ENCODE results near the gene NDUFA9.

Gene NDUFA9

DNA sequence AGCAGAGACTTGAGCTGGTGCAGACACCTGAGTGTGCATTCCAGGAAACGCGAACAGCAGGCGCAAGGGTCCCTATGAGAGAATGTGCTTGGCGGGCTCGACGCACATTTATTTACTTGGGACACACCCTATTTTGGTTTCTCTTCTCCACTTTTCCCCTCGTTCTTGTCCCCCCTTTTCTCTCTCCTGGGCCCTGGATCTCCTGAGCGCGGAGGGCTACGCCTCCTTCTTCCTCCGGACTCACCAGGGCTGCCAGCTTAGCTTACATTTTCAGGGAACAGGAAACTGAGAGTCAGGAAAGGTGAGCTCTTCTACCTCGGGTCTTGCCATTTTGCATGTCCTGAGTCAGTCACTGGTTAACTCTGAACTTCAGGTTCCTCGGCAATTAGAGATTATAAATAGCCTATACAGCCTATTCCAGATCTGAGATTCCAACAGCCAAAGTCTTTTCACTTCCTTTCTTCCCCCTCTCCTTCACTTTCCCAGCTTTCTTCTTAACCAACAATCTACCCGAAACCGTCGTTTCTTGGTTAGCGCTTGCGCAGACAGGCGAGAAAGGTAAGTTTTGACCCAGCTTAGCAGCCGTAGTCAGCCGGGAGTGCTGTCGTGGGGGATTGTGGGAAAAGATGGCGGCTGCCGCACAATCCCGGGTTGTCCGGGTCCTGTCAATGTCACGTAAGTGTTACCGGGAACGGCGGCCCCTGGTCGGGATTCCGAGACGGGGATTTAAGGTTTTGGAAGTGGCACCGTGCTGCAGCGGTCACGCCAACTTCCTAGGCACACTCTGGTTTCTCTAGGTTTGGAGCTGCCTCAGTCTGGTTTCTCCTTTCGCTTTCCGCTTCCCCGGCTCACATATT is at the start of gene NDUFA9, which contains the start of gene AKAP3:
NDUFA9 (plus strand) TSS at position 614 of the 857 bp plus-strand sequence; CDS start at position 627, 13 bp downstream.
AKAP3 (minus strand) TSS at position 551 of the 857 bp plus-strand sequence. CDS start 10,855 bp downstream, outside the sequence.
- peak; percentile 67 to 75 for DNase-seq

DNA sequence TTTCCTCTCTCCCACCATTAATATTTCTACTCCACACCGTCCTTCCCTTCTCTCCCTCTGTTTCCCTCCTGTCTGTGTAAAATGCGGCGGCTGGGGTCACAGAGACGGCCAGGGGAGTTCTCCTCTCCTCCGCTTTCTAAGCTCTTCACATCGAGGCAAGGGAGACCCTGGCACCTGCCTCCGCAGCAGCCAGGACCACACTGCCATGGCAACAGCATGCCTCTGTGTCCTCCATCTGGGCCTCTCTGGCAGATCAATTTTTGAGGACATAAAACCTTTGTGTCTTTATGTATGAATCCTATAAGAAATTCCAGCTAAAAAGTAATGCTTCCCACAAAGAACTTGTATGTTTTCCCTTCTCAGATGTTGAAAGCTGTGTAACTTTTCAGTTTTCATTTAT is 45.5 kb upstream of the NDUFA9 start:
- DNase-seq, result no peak

DNA sequence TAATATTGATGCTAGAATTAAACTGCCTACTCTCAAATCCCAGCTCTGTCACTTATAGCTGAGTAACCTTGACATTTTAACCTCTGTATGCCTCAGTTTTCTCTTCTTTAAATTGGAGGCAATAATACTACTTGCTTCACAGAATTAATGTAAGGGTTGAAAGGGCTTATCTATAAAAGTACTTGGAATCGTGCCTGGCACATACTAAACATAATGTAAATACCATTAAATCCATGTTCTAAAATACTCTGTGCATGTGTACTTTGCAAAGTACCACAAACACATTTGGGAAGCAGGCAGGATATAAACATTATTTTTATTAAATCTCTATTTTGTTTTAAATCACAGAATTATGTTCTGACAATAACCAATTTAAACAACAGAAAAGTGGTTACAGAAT is 45.0 kb upstream of the NDUFA9 start:
- no peak for DNase-seq

DNA sequence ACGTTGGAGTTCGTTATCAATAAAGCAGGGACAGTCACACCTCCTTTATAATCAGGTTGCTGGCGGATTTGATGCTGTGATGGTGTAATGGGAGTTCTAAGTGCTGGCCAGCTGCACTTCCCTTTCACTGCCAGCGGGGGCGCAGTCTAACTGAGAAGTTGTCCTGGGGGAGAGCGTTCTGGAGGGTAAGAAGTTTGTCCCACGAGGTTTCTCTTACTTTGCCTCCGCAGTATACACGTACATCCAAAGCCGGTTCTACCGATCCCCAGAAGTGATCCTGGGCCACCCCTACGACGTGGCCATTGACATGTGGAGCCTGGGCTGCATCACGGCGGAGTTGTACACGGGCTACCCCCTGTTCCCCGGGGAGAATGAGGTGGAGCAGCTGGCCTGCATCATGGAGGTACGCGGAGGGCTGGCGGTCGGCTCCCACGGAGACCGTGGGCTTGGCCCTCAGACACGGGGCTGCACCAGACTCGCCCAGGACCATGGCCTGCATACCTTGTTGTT is 44.2 kb upstream of the NDUFA9 start:
- DNase-seq, result peak; percentile 69 to 78

DNA sequence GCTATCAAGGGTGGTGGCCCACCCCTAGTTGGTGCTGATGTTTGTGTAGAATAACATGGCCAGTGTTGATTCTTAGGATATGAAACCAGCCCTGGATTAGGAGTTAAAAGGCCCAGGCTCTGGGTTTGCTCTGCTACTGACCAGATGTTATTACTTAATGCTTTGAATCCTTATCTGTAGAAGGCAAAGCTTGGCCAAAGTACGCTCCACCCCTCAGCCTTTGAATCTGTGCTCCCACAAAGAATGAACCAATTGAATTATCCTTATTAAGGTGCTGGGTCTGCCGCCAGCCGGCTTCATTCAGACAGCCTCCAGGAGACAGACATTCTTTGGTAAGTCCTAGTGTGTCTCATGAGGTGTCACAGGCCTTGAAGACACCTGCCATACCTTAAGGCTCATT is 41.9 kb upstream of the NDUFA9 start:
- DNase-seq, result no peak

DNA sequence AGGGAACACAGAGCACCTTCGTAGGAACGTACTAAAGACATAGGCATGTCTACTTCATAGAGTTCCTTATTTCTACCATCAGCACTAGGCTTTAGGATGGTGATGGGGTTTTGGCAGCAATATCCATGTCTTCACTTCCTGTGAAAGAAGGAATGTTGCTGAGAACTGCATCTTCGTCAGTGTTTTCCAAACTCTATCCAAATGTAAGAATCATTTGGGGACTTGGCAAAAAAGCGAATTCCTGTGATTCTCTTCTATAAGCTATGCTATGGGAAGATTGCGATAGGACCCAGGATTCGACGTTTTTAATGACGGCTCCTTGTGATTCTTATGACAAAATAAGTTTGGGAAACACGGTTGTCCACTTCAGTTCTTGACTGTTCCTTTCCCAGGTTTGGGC is 39.8 kb upstream of the NDUFA9 start:
- DNase-seq, result no peak

DNA sequence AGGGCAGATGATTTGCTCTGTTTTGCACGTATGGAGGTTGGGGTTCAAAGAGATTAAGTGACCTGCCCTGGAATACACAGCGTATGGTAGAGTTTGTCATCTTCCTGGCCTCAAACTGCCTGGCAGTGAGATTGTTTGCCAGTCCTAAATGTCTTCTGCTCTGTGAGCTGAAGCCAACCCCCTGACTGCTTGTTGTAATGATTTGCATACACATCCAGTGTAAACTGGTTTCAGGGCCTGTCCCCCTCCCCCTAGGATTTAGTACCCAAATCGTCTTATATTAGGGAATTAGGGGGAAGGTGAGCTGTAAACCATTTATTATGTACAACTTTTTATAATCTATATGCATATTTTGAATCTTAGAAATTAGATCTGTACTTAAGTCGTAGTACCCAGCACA is 38.4 kb upstream of the NDUFA9 start:
- no peak for DNase-seq

DNA sequence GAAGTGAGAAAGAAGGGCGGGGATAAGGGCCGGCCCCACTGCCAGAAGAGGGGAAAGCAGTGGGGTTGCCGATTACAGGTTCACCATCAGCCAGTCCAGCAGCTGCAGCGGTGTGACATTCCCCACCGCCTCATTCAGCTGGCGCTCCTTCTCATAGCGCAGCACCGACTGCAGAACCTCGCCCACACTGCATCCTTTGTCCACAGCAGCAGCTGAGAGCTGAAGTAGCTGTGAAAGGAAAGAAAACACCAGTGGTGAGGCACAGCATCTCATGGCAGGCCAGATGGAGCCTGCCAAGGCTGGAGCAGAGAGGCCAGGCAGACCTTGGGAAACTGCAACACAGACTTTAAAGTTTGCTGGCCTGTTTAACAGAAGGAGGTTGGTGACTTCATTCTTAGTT is 33.2 kb upstream of the NDUFA9 start:
- no peak for DNase-seq

DNA sequence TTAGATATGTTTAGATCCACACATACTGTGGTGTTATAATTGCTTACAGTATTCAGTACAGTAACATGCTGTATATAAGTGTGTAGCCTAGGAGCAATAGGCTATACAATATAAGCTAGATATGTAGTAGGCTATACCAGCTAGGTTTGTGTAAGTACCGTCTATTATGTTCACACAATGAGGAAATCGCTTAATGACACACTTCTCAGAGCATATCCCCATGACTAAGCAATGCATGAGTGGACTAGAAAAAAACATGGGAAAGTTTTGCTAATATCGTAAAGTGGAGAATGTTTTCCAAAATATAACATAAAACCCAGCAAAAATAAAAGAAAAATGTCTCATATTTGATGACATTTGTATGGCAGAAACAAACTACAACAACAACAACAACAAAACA is 27.4 kb upstream of the NDUFA9 start:
- DNase-seq, result no peak

DNA sequence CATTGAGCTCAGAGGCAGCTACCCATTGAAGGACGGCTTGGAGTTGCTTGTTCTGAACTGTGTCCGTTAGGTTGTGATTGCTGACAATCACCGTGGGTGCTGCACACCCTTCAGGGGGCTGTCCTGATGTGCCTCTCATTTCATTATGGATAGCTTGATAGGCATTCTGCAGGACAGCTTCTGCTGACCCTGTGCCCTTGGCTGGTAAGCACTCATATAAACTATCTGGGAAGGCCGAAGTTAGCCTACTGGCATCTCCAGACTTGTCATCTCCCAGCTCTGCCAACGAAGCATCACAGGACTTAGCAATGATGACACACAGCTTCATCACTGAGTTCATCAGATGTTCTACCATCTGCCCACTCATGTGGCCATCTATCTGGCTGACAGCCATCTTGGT is 22.4 kb upstream of the NDUFA9 start:
- DNase-seq, result no peak

DNA sequence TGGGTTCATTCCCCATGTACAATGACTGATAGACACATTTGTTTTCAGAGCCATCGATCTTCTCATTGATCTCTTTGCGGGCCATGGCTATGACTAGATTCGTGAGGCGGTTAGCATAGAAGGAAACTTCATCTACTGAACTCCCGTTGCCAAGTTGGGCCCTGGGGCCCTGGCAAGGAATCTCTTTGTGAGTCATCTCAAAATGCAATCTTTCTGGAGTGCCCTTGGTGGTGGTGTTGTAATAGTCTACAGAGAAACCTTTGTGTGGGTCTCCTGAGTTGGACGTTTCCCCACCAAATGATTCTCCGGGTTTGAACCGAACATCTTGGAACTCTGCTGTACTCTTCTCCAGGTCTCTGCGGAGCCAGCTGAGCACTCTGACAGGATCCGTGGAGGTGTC is 20.5 kb upstream of the NDUFA9 start:
- DNase-seq, result no peak

DNA sequence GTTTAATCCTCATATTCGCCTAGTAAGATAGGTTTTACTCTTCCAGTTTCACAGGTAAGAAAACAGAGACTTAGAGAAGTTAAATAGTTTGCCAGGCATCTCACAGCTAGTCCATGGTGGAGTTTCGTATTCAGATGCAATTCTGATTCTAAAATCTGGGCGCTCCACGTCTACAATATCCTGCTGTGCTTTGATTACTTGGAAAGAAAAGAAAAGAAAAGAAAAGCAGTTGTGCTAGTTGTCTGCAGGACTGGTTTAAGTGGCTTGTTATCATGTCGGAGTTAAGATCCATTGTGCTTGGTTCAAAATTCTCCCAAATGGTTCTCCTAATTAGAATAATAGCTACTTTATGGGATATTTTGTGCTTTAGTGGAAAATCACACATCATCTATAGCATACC is 18.7 kb upstream of the NDUFA9 start:
- DNase-seq, result no peak

DNA sequence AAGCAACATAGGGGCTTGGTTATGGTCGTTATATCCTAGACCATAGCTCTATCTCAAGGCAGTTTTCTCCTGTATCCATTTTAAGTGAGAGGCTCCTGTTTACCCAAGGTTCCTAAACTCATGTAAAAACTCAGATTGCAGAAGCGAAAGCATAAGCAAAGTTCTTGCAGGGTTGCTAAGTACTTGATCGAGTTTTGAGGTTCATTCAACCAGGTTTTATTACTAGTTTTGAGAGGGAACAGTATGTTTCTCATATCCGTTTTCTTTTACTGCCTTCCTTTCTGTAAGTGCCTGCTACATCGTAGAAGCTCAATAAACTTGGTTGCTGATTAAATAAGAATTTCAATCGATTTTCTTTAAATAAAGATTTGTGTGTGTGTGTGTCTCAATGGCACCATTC is 5.2 kb upstream of the NDUFA9 start:
- no peak for DNase-seq

DNA sequence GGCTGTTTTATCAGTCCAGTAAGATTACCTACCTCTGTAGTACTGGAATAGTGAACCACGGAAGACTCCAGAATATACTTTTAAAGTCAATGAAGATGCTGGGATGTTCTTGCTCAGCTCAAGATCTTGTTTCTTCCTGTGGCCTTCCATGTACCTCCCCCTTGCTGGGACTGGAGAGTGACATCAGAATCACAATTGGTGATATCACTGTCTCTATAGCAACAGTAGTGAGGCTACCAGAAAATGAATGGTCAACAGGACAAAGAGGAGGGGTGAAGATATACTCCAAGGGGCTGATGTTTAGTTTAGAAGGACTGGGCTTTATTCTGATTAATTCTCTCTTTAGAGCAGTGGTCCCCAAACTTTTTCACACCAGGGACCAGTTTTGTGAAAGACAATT is 3.9 kb upstream of the NDUFA9 start:
- DNase-seq, result no peak

DNA sequence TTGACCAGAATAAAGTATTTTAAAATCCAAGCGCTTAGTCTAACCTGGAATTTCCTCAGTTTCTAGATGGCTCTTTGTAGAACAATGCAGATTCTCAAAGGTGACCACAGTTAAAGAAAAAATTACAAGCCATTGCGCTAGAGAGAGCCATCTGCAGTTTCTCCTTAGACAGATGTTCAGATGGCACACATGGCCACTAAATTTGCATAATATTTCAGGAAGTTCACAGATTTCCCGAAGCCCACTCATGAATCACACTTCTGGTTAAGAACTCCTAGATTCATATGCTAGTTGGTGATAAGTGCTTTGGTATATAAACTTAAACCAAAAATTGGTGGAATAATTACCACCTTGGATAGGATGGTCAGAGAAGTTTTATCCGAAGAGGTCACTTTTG is 812 bp upstream of the NDUFA9 start:
- no peak for DNase-seq

DNA sequence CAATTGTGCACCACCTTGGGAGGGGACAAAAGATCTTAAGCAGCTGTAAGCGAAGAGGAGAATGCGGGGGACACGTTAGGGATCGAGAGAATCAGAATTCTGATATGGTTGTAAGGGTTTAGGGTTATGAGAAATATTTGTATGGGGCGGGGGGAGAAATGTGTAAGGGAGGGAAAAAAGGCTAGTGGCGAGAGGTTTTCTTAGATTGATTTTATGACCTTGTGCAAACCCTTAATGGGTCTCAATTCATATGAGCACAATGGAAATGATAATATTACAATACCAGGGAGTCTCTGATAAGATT is 396 bp downstream of the NDUFA9 start:
- DNase-seq, result no peak

DNA sequence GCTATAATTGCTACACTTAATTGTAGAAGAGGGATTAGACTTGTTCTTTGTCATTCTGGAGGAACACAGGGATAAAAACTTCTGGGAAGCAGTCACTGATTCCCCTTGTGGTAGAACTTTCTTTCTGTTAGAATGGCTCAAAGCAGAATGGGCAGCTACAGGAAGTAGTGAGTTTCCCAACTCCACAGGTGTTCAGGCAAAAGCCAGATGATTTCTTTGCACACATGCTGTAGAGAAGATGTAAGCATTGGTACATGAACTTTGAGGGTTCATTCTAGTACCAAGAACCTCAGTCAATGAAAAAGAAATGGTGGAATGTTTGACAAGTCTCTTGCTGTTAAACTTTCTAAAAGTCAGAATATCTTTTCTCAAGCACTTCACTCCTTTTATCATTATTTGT is 4.3 kb downstream of the NDUFA9 start:
- DNase-seq, result no peak

DNA sequence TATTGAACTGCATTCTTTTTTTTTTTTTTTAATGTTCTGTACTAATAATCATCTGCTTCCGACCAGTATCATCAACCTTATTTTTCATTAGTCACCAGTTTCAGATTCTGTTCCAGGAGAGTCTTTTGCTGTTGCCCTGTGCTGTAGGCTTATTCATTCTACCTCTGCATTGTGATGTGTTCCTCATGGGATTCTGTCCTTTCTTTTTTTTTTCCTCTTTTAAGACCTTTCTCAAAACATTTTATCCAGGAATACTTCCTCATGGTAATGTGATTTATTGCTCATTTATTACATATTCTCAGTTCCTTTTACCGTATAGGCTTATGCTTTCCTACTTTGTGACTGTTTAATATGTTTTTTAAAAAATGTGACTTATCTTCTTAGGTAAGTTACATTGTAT is 4.8 kb downstream of the NDUFA9 start:
- DNase-seq, result no peak

DNA sequence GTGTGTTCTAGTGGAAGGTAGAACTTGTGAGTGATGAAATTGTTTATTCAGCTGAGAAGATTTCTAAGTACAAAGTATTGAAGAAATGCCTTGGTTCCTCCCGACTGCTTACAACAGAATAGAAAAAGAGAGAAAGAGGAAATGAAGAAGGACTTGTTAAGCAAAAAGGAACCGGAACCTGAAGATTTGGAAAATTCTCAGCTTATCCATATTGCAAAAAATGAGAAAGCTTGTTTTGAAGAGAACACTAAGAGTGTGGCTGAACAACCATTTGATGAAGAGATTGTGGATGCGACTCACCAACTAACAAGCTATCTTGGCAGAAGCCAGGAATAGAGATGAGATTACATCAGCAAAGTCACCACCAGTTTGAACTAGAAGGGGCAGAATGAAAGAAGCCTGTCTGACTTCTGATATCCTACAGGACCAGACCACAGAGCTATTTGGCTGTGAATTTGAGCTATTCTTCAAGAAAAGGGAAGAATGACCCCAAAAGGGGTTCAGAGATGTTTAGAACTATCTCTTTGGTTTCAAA is 15.1 kb downstream of the NDUFA9 start:
- DNase-seq, result no peak

DNA sequence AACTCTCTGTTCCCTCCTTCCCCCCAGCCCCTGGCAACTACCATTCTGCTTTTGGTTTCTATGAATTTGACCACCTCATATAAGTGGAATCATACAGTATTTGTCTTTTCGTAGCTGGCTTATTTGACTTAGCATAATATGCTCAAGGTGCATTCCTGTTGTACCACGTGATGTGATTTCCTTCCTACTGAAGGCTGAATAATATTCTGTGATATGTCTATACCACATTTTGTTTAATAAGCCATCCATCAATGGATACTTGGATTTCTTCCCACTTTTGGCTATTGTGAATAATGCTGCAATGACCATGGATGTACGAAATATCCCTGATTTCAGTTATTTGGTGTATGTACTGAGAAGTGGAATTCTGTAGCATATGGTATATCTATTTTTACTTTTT is 16.3 kb downstream of the NDUFA9 start:
- DNase-seq, result no peak

DNA sequence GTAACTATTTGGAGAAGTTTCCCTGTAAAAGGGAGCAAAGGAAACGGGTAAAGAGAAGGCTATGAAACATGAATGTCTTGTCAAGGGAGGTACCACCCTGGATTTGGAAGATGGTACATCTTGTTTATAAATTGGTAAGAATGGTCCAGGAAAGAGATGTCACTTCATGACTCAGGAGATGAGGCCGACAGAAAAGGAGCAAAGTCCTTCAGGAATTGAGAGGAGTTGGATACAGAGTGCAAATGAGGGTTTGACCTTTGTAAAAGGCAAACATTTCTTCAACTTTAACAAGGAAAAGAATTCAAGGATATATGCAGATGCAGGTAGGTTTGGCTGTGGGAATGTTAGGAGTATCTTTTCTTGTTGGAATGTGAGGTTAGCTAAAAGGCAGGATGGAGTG is 30.8 kb downstream of the NDUFA9 start:
- DNase-seq, result no peak

DNA sequence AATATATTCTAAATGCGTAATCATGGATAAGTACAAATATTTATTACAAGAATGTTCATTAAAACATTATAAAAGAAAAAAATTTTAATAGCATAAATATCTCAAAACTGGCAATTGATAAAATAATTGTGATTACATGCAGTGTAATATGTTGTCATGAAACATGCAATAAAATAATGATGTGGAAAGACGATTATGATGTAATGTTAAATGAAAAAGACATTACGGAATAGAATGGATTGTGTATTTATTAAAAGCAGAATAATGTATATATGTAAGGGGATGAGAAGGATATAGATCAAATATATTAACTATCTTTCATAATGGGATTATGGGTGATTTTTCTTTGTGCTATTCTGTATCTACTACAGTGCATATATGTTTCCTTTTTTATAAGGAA is 32.8 kb downstream of the NDUFA9 start:
- no peak for DNase-seq

DNA sequence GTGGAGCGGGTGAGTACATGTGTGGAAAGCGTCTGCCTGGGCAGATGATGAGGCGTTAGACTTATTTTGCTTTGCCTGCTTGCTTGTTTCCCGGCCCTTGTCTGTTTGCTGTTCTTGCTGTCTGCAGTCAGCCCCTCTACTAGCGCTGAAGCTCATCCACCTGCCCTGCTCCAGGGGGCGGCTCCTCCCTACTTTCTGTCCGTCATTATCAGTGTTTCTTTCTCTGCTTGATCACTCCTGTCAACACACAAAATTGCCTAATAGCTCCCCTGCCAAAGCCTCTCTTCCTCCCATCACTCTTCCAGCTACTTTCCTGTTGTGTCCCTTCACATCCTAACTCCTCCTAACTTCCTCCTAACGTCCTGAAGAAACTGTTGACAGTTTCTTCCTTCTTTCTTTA is 36.4 kb downstream of the NDUFA9 start:
- DNase-seq, result no peak

DNA sequence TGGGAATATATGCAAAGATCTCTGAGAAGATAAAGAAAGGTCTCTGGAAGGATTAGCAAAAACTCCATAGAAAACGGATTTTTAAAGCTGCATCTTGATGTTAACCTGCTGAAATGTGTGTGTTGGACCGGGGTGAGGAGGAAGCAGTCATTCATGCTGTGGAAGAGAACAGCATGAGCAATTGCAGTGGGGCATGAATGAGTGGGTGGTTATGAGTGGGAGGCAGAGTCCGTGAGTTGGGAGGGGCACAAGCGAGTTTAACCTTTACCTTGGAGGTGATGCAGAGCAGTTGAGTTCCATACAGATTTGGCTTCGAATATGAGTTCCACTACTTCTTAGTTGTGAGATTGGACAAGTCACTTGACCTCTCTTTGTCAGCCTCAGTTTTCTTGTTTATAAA is 41.8 kb downstream of the NDUFA9 start:
- DNase-seq, result peak in 1 of 2 experiments; percentile 9

Data from stimulated activated CD4-positive, alpha-beta T cell treated with anti-CD3 and anti-CD28 coated beads, Interleukin-4, amount 100 ng/mL, for 4 hours (primary cell).